ENCODE results near the gene ING1.
A peak's percentile ranks its signal among the peaks of the same experiment; 100 is the strongest.

The ING1 gene

GRCh38 chr13:110726726-110727125, 13.2 kb downstream of the ING1 start:
- ChIA-PET POLR2A (no interaction called here), CTCF (no interaction called here)
- DNase-seq (ENCODE audit: extremely low spot score): peak; percentile 53
- no peak for TF ChIP-seq CTCF (IDR thresholded peaks at IDR 0.05; ENCODE audit: control extremely low read depth, extremely low read depth, low read depth, missing control alignments)

GRCh38 chr13:110731072-110731471, 17.6 kb downstream of the ING1 start:
- no peak for DNase-seq (ENCODE audit: extremely low spot score)
- CTCF ChIA-PET: no interaction called here
- POLR2A ChIA-PET: no interaction called here
- no peak for TF ChIP-seq CTCF (IDR thresholded peaks at IDR 0.05; ENCODE audit: control extremely low read depth, extremely low read depth, low read depth, missing control alignments)

GRCh38 chr13:110734561-110734960, 21.1 kb downstream of the ING1 start:
- POLR2A ChIA-PET: no interaction called here
- TF ChIP-seq CTCF (IDR thresholded peaks at IDR 0.05; ENCODE audit: control extremely low read depth, extremely low read depth, low read depth, missing control alignments): no peak
- CTCF ChIA-PET: no interaction called here
- no peak for DNase-seq (ENCODE audit: extremely low spot score)

GRCh38 chr13:110737555-110737954, 24.1 kb downstream of the ING1 start:
- DNase-seq (ENCODE audit: extremely low spot score): no peak
- ChIA-PET POLR2A (no interaction called here), CTCF (no interaction called here)
- TF ChIP-seq CTCF (IDR thresholded peaks at IDR 0.05; ENCODE audit: control extremely low read depth, extremely low read depth, low read depth, missing control alignments): no peak

GRCh38 chr13:110743687-110744086, 30.2 kb downstream of the ING1 start:
- CTCF ChIA-PET: interaction anchor here (1.2 kb wide), 1 partner anchor 24 kb away, joined by 3 read pairs; no protein-coding TSS in a partner anchor

GRCh38 chr13:110746438-110746837, 32.9 kb downstream of the ING1 start:
- no peak for DNase-seq (ENCODE audit: extremely low spot score)
- TF ChIP-seq CTCF (IDR thresholded peaks at IDR 0.05; ENCODE audit: control extremely low read depth, extremely low read depth, low read depth, missing control alignments): no peak
- POLR2A ChIA-PET: no interaction called here
- CTCF ChIA-PET: interaction anchor here (1.9 kb wide), 1 partner anchor 9 kb away, joined by 6 read pairs; no protein-coding TSS in a partner anchor

More at GRCh38 chr13:110743687-110744086, 30.2 kb downstream of the ING1 start:
- POLR2A ChIA-PET: no interaction called here
- TF ChIP-seq CTCF (IDR thresholded peaks at IDR 0.05; ENCODE audit: control extremely low read depth, extremely low read depth, low read depth, missing control alignments): no peak
- no peak for DNase-seq (ENCODE audit: extremely low spot score)

- ChIA-PET CTCF (interaction anchor here (2.1 kb wide), 1 partner anchor 70 kb away, joined by 5 read pairs; no protein-coding TSS in a partner anchor), POLR2A (no interaction called here)
- DNase-seq (ENCODE audit: extremely low spot score): no peak
- TF ChIP-seq CTCF (IDR thresholded peaks at IDR 0.05; ENCODE audit: control extremely low read depth, extremely low read depth, low read depth, missing control alignments): no peak
These were observed 34.8 kb downstream of the ING1 start for GRCh38 chr13:110748271-110748670.
